Activated CD8-positive, alpha-beta T cell treated with anti-CD3 and anti-CD28 coated beads for 36 hours (primary cell): Measurements from ENCODE around the gene ANKRD13A. TPM values are rescaled to one million over a fixed set of nuclear protein-coding genes. Genes with fewer than 3 reads are reported as not detected.
"Not testable (repeated sequence)": the region's sequence is repeated elsewhere in the genome, so short reads cannot be mapped to it uniquely, and the experiment has no call there.

ENCODE experiments used
- ATAC-seq: fragments of 200-7000 bp; cut with Tn5 transposase; one replicate; pipeline ENCODE4 v1.10.0; 2021; ENCODE audit warnings: mild to moderate bottlenecking, moderate library complexity
- CTCF ChIA-PET: fragments of 350-600 bp; sonication (Branson Sonifier 250); formaldehyde crosslinking; loops from one replicate; lab custom pipeline; 2021; ENCODE audit warnings: antibody characterized with exemption; lab: Charles Lee
- POLR2A ChIA-PET: fragments of 350-600 bp; sonication (Branson Sonifier 250); formaldehyde crosslinking; loops from one replicate; lab custom pipeline; 2021; ENCODE audit warnings: antibody characterized with exemption; lab: Charles Lee
- DNase-seq: peaks from one replicate; pipeline ENCODE4 v3.0.0-alpha.2; 2020
- H3K27ac Mint-ChIP-seq: one replicate; pipeline ENCODE4 v1.8.0; 2021; ENCODE audit warnings: mild to moderate bottlenecking, mixed read lengths
- H3K27me3 Mint-ChIP-seq: one replicate; pipeline ENCODE4 v1.8.0; 2021; ENCODE audit warnings: mixed read lengths
- H3K36me3 Mint-ChIP-seq: one replicate; pipeline ENCODE4 v1.8.0; 2021; ENCODE audit warnings: low read depth, mixed read lengths
- H3K4me1 Mint-ChIP-seq: one replicate; pipeline ENCODE4 v1.8.0; 2021; ENCODE audit warnings: low read depth, mixed read lengths
- H3K4me3 Mint-ChIP-seq: one replicate; pipeline ENCODE4 v1.8.0; 2021; ENCODE audit warnings: mild to moderate bottlenecking, moderate library complexity, mixed read lengths
- H3K9me3 Mint-ChIP-seq: one replicate; pipeline ENCODE4 v1.8.0; 2021; ENCODE audit warnings: mixed read lengths
- intact Hi-C: fragments of 100-400 bp; cut with micrococcal nuclease; formaldehyde crosslinking; loops from one replicate; pipeline ENCODE4 v1.10.0; 2022
- total RNA-seq, 2 experiments: library from RNA; stranded (reverse); gene quantifications; one replicate each; pipeline ENCODE4 v1.2.3, GENCODE V29; 2021
- TF ChIP-seq, protein P1 (sequence below): fragments of 200-600 bp; IDR thresholded peaks from one replicate; pipeline ENCODE4 v1.8.0; 2022; ENCODE audit warnings: antibody characterized with exemption, mild to moderate bottlenecking

The ANKRD13A gene
- total RNA-seq, 2 experiments from 2014 or later: 33.4 to 37.5 TPM

DNA sequence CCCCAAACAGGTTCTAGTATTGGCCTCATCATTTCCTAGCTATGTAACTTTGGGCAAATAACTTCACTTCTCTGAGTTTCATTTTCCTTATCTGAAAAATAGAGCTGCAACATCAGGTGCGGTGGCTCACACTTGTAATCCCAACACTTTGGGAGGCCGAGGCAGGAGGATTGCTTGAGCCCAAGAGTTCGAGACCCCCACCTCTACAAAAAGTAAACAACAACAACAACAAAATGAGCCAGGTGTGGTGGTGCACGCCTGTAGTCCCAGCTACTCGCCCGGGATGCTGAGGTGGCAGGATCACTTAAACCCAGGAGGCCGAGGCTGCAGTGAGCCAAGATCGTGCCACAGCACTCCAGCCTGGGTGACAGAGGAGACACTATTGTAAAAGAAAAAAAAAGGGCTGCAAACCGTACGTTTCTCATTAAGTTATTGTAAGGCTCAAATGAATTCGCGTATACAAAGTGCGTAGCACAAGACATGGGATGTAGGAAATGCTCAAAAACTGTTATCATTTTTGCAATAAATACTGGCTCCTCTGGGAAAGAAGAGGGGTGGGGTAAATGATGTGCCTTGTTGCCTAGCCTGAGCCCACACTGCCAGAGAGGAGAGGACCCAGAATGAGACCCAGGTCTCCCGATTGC, 48.2 kb downstream of the ANKRD13A start:
- peak overlapping the region; percentile 96 for H3K27ac Mint-ChIP-seq
- no peaks in the 10 kb centered on the region for H3K9me3 Mint-ChIP-seq
- no peak for DNase-seq
- intact Hi-C loops: no loop called here
- peaks cover 36% of the 10 kb centered on the region for H3K4me1 Mint-ChIP-seq
- peak overlapping the region; percentile 84 for H3K4me3 Mint-ChIP-seq
- CTCF ChIA-PET: no interaction called here
- peaks cover 5% of the 10 kb centered on the region for H3K36me3 Mint-ChIP-seq
- POLR2A ChIA-PET: interaction anchor here (0.9 to 1.5 kb wide), 4 partner anchors 10 to 544 kb away, joined by 3 to 5 read pairs (median 4); no protein-coding TSS in a partner anchor
- ATAC-seq: no peak
- no peaks in the 10 kb centered on the region for H3K27me3 Mint-ChIP-seq
- TF ChIP-seq, protein P1, sequence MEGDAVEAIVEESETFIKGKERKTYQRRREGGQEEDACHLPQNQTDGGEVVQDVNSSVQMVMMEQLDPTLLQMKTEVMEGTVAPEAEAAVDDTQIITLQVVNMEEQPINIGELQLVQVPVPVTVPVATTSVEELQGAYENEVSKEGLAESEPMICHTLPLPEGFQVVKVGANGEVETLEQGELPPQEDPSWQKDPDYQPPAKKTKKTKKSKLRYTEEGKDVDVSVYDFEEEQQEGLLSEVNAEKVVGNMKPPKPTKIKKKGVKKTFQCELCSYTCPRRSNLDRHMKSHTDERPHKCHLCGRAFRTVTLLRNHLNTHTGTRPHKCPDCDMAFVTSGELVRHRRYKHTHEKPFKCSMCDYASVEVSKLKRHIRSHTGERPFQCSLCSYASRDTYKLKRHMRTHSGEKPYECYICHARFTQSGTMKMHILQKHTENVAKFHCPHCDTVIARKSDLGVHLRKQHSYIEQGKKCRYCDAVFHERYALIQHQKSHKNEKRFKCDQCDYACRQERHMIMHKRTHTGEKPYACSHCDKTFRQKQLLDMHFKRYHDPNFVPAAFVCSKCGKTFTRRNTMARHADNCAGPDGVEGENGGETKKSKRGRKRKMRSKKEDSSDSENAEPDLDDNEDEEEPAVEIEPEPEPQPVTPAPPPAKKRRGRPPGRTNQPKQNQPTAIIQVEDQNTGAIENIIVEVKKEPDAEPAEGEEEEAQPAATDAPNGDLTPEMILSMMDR: no peak

DNA sequence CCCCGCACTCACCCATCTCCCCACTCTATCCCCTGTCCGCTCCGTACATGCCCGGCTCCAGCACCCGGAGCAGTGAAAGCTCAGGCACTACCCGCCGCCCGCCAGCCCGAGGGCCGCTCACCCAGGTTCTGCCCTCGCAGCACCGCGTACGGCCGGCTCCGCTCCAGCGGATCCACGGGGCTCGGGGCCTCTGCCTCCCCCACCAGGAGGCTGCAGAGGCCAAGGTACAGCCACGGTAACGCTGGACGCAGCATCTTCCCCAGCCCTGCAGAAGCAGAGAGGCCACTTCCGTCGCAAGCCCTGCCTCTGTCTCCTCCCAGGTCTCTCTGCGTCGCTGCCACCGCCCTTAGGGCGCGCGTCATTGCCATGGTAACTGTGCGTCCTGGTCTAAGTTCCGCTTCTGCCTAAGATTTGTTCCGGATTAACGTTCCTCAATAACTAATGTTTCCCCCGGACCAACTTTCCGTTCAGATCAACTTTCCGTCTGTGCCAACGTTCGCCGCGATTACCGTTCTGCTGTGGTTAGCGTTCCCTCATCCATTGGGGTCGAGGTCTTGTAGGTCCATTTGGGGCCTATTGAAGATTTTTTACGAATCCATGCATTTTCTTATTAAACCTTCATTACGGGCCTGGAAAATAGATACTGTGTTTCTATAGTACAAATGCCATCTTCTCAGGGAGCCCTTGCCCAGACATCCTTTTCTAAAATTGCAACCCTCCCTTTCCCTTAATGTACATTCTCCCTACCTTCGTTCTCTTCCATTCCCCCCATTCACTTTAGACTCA, 49.2 kb downstream of the ANKRD13A start, which contains the start of gene C12orf76:
TSS of gene C12orf76 (minus strand) at position 281 of the 786 bp plus-strand sequence. CDS start at position 254, 27 bp downstream.
- Mint-ChIP-seq H3K27ac (peak within 1 kb of the TSS; percentile 96), H3K9me3 (no peaks in the 10 kb centered on the region), H3K4me3 (peak within 1 kb of the TSS; percentile 84), H3K36me3 (peaks cover 1% of the 10 kb centered on the region), H3K4me1 (peaks cover 30% of the 10 kb centered on the region), H3K27me3 (no peaks in the 10 kb centered on the region)
- ATAC-seq: peak; percentile 100
- TF ChIP-seq, protein P1: no peak
- intact Hi-C loops: no loop called here
- DNase-seq: peak; percentile 95
- ChIA-PET CTCF (no interaction called here), POLR2A (interaction anchor here (0.9 to 1.5 kb wide), 4 partner anchors 11 to 543 kb away, joined by 3 to 5 read pairs (median 4); no protein-coding TSS in a partner anchor)

DNA sequence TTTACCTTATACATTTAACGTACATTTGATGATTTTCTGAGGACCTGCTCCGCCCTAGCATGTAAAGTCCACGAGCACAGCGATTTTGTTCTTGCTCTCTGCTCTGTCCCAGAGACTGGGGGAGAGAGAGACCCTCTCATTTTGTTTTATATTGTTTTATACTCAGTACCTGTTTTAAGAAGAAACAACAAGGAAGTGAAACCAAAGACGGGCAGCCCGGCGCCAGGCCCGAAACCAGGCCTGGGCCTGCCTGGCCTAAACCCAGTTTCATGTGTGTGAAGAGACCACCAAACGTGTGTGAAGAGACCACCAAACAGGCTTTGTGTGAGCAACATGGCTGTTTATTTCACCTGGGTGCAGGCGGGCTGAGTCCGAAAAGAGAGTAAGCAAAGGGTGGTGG, 49.8 kb downstream of the ANKRD13A start:
- ATAC-seq, CTCF ChIA-PET, H3K36me3 Mint-ChIP-seq, H3K27me3 Mint-ChIP-seq, DNase-seq, intact Hi-C loops, H3K9me3 Mint-ChIP-seq, POLR2A ChIA-PET: not testable (repeated sequence)
- Mint-ChIP-seq H3K4me1 (peaks cover 30% of the 10 kb centered on the region), H3K4me3 (peak overlapping the region; percentile 84), H3K27ac (peak overlapping the region; percentile 96)

DNA sequence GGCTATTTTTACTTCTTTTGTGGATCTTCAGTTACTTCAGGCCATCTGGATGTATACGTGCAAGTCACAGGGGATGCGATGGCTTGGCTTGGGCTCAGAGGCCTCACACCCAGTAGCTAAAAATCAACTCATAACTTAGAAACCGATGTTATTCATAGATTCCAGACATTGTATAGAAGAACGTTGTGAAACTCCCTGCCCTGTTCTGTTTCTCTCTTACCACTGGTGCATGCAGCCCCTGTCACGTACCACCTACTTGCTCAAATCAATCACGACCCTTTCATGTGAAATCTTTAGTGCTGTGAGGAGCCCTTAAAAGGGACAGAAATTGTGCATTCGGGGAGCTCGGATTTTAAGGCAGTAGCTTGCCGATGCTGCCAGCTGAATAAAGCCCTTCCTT, 50.4 kb downstream of the ANKRD13A start:
- Mint-ChIP-seq H3K27ac (peak overlapping the region; percentile 96), H3K4me3 (peak overlapping the region; percentile 84), H3K4me1 (peaks cover 30% of the 10 kb centered on the region)
- CTCF ChIA-PET, H3K27me3 Mint-ChIP-seq, H3K36me3 Mint-ChIP-seq, ATAC-seq, intact Hi-C loops, DNase-seq, H3K9me3 Mint-ChIP-seq: not testable (repeated sequence)
- POLR2A ChIA-PET: interaction anchor here (0.5 kb wide), 1 partner anchor 132 kb away, joined by 3 read pairs; no protein-coding TSS in a partner anchor

DNA sequence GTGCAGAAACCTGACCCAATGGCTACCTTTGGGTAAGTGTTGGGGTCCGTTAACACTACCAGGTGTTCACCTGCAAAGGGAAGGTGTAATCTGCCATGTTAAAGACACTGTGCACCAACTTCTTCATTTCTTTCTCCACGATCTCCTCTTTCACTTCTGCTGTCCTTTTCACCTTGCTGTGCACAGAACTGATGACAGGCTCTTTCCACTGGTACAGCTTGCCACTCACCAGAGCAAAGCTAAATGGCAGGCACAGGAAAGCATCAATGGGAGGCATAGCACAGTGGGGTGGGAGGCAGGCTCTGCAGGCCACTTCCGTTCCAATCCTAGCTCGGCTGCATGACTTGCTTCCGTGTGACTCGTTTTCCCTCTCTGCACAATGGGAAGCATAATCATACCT, 51.7 kb downstream of the ANKRD13A start:
- intact Hi-C loops: no loop called here
- no peak overlapping the region for H3K27ac Mint-ChIP-seq
- peaks cover under 1% of the 10 kb centered on the region for H3K36me3 Mint-ChIP-seq
- CTCF ChIA-PET: no interaction called here
- H3K4me1 Mint-ChIP-seq: peaks cover 33% of the 10 kb centered on the region
- H3K4me3 Mint-ChIP-seq: no peak overlapping the region
- POLR2A ChIA-PET: interaction anchor here (0.9 kb wide), 1 partner anchor 48 kb away, joined by 3 read pairs; no protein-coding TSS in a partner anchor
- ATAC-seq: no peak
- no peaks in the 10 kb centered on the region for H3K9me3 Mint-ChIP-seq
- no peaks in the 10 kb centered on the region for H3K27me3 Mint-ChIP-seq
- TF ChIP-seq, protein P1: no peak
- DNase-seq: no peak

DNA sequence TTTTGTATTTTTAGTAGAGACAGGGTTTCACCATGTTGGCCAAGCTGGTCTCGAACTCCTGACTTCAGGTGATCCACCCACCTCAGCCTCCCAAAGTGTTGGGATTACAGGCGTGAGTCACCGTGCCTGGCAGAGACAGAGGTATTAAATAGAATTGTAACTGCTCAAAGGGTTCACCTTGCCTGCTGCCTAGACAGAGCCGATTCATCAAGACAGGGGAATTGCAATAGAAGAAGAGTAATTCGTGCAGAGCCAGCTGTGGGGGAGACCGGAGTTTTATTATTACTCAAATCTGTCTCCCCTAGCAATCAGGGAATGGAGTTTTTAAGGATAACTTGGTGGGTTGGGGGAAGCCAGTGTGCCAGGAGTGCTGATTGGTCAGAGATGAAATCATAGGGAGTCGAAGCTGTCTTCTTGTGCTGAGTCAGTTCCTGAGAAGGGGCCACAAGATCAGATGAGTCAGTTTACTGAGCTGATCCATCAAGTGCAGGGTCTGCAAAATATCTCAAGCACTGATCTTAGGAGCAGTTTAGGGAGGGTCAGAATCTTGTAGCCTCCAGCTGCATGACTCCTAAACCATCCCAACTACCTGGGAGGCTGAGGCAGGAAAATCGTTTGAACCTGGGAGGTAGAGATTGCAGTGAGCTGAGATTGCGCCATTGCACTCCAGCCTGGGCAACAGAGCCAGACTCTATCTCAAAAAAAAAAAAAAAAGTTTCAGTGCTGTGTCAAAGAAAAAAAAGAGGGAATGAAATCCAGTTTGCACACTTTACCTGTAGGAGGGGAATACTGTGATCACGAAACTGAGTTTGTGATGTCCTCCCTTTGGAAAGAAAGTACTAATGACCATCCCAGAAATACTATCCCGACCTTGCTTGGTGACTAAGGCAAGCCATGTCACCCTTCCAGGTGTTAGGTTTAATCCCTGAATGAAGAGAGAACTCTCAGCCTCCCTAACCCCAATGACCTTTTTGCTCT, 56.4 kb downstream of the ANKRD13A start:
- H3K4me3 Mint-ChIP-seq, intact Hi-C loops, DNase-seq, H3K9me3 Mint-ChIP-seq, H3K36me3 Mint-ChIP-seq, H3K27me3 Mint-ChIP-seq, H3K27ac Mint-ChIP-seq: not testable (repeated sequence)
- ATAC-seq: peak; percentile 50
- ChIA-PET CTCF (interaction anchor here (0.9 kb wide), 1 partner anchor 15 kb away, joined by 3 read pairs; no protein-coding TSS in a partner anchor), POLR2A (interaction anchor here (1.0 to 1.3 kb wide), 2 partner anchors 18 to 19 kb away, joined by 3 read pairs; no protein-coding TSS in a partner anchor)
- peaks cover 27% of the 10 kb centered on the region for H3K4me1 Mint-ChIP-seq

DNA sequence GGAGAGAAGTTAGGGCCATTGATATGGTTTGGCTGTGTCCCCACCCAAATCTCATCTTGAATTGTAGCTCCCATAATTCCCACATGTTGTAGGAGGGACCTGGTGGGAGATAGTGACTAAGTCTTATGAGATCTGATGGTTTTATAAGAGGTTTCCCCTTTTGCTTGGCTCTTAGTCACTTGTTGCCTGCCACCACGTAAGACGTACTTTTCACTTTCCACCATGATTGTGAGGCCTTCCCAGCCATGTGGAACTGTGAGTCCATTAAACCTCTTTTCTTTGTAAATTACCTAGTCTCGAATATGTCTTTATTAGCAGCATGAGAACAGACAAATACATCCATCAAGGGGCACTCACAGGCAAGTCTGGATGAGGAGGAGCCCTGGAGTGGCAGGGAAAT, 57.4 kb downstream of the ANKRD13A start:
- POLR2A ChIA-PET: interaction anchor here (1.3 kb wide), 1 partner anchor 18 kb away, joined by 3 read pairs; no protein-coding TSS in a partner anchor
- H3K27me3 Mint-ChIP-seq, ATAC-seq, DNase-seq, H3K9me3 Mint-ChIP-seq, H3K4me3 Mint-ChIP-seq, H3K36me3 Mint-ChIP-seq, intact Hi-C loops, H3K27ac Mint-ChIP-seq: not testable (repeated sequence)
- H3K4me1 Mint-ChIP-seq: peaks cover 30% of the 10 kb centered on the region
- CTCF ChIA-PET: interaction anchor here (0.9 kb wide), 1 partner anchor 14 kb away, joined by 3 read pairs; no protein-coding TSS in a partner anchor
